HG03442 (cell line): ENCODE data around the gene UPK3BL1.
A peak's percentile ranks its signal among the peaks of the same experiment; 100 is the strongest.
"Not testable (repeated sequence)": the region's sequence is repeated elsewhere in the genome, so short reads cannot be mapped to it uniquely, and the experiment has no call there.

Experiments
- ATAC-seq: cut with Tn5 transposase; IDR thresholded peaks from one replicate; pipeline ENCODE4 v1.9.1; 2021; ENCODE audit warnings: mild to moderate bottlenecking, moderate library complexity; ENCODE audit not compliant: unreplicated experiment

Gene UPK3BL1

DNA sequence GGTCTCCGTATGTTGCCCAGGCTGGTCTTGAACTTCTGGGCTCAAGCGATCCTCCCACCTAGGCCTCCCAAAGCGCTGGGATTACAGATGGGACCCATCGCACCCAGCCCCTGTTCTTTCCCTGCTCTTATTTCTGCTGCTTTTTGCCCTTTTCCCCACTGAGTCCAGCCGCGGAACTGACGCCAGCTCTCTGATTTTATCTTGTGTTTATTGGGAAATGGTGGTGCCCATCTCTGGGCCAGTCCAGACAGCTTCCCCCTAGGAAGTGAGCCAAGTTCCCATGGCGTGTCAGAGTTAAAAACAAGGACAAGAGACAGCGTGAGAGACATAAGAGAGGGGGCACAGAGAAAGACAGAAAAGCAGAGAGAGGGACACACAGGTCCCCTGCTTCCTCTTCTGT, 12.0 kb downstream of the UPK3BL1 start:
- ATAC-seq: not testable (repeated sequence)

DNA sequence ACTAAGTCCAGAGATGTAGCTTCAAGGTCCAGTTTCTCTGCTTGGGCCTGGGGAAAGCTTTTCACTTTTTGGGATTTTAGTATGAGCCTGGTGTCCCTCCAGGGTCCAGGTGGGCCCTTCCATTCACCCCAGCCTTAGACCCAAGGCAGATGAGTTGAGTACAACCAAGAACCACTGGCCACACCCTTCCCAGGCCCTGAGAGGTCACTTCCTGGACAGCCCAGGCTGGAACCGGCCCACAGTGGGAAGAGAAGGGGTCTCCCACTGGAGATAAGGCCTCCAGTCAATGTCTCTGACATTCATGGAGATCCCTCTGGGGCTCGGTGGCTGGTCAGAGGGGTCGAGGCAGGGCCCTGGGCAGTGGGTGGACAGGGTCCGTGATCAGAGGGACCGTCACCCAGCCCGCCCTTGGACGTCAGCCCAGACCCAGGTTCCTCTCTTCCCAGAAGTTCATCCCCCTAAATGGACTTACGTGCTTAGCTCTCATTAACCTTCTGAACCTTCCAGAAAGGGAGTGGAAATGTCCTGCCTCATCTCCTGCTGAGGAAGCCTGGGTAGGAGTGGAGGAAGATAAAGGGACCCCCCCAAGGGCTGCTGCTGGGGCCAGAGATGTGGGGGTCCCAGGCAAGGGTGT, 15.2 kb downstream of the UPK3BL1 start:
- not testable (repeated sequence) for ATAC-seq

DNA sequence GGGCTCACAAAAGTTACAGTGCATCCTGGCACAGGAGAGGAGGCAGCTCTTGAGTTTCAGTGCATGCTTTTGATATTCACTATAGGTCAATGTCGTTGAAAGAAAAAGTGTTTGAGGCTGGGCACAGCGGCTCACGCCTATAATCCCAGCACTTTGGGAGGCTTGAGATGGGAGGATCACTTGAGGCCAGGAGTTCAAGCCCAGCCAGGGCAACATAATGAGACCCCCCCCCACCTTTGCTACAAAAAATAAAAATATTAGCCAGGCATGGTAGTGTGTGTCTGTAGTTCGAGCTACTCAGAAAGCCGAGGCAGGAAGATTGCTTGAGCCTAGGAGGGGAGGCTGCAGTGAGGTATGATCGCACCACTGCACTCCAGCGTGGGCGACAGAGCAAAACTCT, 24.5 kb downstream of the UPK3BL1 start:
- ATAC-seq: not testable (repeated sequence)

DNA sequence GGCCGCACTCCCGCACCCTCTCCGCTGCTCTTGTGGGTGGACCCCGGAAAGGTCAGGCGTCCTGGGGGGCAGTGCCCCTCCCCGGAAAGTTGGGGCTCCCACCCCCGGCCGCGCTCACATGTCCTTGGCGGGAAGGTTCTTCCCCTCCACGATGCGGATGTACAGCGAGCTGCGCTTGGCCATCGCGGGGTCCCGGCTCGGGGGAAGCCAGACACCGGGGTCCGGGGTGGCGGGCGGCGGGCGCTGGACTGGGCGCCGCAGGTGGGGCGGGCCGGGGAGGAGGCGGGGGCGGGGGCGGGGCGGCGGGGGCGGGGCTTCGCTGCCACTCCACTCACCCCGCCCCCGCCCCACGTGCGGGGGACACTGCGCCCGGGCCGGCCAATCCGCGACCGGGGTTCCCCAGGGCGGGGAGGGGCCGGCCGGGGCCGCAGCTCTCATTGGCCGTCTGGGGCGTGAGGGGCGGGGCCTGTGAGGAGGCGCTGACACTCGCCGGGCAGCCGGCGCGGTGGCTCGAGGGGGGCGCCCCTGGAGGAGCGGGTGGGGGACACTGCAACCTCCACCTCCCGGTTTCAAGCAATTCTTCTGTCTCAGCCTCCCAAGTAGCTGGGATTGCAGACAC, 26.0 kb downstream of the UPK3BL1 start, which contains the start of gene RASA4:
Gene RASA4 (minus strand): TSS at position 250 of the 619 bp plus-strand sequence. CDS start 67 bp downstream, at position 183.
- peak; percentile 59 for ATAC-seq

DNA sequence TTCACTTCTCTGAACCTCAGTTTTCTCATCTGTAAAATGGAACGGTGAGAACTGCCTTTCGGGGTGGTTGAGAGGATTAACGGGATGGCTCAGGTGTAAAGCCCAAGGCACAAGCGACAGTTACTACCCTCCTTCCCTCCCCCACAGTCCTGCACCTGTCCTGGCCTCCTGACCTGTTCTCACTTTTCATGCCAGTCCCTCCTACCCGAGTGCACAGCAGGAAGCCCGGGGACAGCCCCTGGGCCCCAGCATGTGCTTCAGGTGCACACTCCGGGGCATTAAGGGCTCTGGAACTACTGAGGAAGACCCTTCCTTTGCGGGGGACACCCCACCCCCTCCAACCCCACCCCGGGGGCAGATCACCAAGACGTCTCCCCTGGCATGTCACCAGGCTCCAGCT, 26.7 kb downstream of the UPK3BL1 start:
- ATAC-seq: not testable (repeated sequence)

DNA sequence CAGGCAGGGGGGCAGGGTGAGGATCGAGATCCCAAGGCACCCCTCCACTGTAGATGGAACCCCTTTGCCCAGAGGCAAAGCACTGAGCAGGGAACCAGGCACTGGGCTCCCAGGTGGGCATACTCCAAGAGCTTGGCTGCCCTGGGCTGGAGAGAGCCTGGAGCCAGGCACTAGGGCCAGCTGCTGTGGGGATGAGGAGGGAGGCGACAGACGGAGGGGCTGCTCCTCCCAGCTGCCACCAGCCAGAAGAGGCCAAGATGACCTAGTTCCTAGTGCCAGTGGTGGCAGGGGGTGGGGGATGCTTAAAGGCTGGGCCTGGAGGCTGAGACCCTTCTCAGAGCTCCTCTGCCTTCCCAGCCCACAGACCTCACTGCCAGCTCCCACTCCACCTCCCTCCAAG, 27.7 kb downstream of the UPK3BL1 start:
- ATAC-seq: not testable (repeated sequence)

DNA sequence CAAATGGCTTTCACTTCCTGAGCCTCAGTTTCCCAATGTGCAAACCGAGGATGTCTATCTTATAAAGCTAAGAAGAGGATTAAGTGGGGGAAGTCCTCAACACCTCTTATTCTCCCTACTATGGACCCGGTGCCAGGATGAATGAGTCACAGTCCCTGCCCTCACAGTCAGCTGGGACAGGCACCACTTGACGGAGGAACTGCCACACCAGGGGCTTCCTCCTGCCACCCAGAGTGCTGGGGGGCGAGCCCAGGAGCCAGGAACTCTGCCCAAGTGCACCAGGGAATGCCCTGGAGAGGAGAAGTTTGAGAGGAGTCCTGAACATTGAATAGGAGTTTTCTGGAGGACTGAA, 28.3 kb downstream of the UPK3BL1 start:
- peak; percentile 21 for ATAC-seq

DNA sequence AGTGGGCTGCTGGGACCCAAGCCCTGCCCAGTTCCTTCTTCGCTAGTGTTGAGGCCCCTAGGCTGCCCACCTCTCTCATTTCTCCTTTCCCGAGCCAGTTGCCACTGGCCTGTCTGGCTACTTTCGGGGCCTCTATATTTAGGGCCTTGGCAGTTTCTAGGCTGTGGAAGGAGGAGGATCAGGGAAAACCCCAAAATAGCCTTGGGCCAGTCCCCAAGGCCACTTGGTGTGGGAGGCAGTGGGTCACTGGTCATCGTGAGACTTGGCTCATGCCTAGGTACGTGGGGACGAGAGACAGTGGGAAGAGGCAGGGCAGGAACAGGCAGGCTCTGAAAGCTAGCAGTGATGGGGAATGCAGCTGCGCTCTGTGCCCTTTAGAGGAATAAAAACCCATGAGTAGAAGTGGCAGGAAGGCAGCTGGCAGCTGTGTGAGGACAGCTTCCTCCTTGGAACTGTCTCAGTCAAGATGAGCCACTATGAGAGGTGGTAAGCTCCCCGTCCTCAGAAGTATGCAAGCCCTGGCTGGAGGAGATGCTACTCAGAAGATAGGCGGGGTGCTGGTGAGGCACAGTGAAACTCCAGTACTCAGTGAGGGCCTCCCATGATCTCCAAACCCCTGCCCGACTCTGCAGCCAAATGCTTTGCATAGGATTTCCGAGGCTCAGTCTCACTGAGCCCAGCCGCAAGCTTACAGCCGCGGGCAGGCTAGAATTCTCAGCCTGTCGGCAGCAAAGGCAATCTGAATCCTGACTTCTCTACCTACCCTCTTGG, 28.8 kb downstream of the UPK3BL1 start:
- peak; percentile 68 for ATAC-seq

DNA sequence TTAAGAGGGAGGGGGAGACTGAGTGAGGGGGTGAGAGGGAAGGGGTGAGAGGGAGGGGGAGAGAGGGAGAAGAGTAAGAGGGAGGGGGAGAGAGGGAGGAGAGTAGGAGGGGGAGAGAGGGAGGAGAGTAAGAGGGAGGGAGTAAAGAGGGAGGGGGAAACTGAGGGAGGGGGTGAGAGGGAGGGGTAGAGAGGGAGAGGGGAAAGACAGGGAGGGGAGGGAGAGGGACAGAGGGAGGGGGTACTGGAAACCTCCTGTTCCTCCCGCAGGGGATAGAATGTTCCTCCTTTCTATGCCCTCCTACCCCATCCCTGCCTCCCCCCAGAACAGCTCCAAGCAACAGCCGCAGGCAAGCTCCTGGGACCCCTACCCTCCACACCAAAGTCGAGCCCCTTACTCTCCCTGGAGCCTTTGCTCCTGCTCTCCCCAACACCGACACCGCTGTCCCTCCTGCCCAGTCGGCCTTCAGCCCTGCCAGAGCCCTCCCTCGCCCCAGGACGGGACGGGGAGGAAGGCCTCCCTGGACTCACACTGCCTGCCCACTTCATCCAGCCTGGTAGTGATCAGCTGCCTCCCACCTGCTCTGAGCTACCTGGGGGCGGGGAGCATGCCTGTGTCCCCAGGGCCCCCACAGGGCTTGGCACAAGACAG, 30.8 kb downstream of the UPK3BL1 start:
- not testable (repeated sequence) for ATAC-seq

DNA sequence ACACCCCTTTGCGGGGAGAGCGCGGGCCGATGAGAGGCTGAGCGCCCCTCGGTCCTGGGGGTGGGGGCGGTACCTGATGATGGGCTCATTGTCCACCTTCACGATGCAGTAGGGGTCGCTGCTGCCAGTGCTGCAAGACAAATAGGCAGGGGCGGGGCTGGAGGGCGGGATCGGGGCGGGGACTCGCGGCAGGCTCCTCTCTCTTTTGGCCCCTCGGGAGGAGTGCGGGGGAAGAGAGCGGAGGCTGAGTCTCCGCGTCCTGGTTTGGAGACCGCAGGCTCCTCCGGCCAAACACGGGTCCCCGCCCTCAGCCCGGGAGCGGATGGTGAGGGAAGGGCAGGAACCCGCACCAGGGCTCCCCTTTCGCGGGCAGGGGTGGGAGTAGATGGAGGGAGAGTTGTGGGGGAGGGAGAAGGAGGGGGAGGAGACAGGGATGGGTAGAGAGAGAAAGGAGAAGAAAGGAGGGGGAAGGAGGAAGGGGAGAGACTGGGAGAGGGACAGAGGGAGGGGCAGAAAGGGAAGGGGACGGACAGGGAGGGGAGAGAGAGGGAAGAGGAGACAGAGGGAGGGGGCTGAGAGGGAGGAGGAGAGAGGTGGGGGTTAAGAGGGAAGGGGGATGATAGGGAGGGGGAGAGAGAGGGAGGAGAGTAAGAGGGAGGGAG, 31.4 kb downstream of the UPK3BL1 start:
- ATAC-seq: peak; percentile 35

DNA sequence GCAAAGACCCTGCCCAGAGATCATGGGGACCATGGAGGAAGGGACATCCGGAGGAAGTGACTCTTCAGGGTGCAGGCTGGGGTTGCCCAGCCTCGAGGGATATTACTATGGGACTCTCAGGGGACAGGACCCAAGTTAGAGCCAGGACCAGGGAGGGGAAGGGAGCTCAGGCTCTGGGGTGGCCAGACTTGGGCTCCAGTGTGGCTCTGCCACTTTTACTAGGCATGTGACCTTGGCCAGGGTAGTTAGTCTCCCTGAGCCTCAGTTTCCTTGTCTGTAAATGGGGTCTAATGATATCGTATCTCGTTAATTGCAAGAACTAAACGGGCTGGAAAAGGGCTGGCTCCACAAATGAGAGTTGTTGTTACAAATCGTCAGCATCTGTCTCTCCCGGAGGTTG, 32.1 kb downstream of the UPK3BL1 start:
- not testable (repeated sequence) for ATAC-seq

DNA sequence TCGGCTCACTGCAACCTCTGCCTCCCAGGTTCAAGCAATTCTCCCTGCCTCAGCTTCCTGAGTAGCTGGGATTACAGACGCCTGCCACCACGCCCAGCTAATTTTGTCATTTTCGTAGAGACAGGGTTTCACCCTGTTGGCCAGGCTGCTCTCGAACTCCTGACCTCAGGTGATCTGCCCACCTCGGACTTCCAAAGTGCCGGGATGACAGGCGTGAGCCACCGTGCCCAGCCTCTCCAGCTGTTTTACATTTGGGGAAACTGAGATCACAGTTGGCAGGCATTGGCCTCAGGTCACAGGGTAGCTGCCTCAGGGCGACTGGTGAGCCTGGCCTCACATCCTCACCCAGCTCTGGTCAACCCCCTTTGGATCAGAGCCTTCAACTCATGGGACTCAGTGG, 32.9 kb downstream of the UPK3BL1 start:
- not testable (repeated sequence) for ATAC-seq

DNA sequence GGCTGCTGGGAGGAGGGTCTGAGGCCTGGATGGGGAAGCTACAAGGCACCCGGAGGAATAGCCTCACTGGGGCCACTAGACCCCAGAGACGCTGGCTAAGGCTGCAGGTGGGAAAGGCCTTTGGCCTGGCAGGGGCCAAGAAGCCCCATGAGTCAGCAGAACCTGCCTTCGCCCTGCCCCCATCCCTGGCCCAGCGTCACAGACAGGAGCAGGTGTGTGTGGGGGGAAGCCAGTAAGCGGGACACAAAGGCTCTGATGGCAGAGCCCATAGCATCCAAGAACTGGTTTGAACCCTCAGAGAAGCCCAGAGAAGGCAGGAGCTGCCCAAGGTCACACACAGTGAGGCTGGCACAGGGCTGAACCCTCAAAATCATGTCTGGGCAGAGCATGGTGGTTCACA, 35.7 kb downstream of the UPK3BL1 start:
- ATAC-seq: not testable (repeated sequence)

DNA sequence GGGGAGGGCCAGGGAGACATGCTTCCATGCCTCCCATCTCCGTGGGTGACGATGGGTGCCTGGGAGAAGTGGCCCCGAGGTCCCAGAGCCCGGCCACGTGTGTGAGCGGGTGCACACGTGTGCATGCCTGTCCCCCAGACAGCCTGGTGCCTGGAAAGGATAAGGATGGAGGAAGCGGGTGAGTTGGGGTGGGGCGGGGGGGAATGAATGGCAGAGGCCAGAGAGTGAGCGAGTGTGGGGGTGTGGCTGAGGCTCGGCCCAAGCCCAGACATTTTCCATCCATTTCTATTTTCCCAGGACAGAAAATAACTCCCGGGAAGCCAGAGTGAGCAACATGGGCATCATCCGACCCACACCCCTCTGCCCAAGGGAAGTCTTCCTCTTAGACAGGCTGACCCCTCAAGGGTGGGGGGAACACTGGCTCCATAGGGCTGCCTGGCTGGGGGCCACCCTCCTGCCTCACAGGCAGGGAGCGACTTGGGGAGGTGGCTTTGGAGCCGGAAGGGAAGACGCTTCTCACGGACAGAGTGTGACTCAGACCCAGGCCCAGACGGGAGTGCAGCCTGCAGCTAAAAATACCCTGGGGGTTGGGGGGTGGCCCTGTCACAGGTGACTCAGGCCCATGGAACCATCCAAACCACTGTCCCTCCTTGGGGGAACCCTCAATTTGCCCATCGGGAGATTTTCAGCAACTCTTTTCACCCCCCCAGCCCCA, 38.0 kb downstream of the UPK3BL1 start:
- not testable (repeated sequence) for ATAC-seq

DNA sequence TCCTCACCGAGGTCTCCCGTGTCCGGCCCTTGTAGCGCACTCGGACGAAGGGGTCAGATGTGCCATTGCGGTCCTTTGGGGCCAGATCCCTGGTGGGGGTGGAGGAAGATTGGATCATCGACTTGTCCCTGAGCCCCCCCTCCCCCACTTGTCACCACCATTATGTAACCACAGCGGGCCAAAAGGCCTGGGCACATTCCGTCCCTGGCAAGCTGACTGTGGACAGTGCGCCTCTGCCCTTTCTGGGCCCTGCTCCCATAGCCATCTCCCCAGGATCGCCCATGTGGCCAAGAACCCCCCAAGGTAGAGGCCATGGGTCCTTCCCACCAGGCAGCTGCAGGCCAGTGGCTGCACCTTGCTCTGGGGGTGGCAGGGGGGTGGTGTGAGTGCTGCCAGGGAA, 40.3 kb downstream of the UPK3BL1 start:
- ATAC-seq: not testable (repeated sequence)

DNA sequence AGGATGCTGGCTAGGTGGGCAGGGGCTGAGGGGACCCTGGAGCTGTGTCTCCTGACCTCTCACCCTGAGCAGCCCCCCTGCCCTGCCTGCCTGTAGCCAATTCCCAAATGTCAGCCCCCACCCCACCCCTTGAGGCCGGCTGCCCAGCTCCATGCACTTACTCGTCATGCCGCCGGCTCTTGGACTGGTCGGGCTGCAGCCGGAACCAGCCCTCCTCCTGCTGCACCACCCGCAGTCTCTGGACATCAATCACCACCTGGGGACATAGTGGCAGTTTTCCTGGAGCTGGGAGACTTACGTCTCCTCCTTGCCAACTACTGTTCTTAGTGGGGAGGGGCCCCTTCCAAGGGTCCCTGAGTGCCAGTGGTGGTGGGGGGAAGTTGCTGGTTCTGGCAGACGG, 42.9 kb downstream of the UPK3BL1 start:
- not testable (repeated sequence) for ATAC-seq

DNA sequence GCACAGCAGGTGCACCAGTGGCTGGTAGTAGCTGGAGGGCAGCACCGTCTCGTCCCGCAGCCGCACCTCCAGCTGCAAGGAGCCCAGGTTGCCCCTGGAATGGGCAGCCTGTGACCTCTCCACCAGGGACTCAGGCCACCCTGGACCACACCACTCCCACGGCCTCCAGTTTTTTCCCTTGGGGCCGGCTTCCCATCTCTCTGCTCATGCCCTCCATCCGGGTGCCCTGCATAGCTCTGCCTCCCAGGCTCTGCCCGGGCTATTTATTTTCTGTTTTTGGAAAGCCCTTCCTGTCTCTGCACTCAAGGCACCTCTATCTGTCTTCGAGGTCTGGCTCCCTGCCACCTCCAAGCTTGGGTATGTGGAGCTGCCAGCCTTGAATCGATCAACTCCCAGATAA, 46.6 kb downstream of the UPK3BL1 start:
- ATAC-seq: not testable (repeated sequence)

DNA sequence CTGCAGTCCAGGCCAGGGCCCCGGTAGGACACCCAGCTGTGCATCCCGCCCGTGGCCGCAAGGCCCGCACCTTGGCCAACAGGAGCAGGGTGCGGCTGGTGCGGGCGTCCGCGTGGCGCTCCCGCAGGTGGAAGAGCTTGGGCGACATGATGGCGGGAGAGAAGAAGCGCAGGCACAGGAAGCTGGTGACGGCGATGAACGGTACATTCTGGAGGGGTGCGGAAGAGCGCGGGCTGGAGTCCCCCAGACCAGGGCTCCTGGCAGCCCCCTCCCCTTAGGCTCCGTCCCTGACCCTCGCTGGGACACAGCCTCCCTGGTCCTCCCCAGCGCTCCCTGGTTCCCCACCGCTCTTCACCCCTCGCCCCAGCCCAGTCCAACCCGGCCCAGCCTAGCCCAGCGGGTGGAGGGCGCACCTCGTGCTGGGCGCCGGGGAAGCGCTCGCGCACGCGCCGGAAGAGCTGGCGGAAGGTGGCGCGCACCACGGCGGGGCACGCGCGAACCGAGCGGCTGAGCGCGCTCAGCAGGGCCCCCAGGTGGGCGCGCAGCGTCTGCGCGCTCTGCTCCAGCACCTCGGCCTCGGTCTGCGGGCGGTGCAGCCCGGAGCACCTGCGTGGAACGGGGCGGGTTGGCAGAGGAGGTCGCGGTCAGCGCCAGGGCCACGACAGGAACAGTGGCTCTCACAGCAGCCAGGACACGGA, 48.8 kb downstream of the UPK3BL1 start:
- peak; percentile 49 for ATAC-seq

DNA sequence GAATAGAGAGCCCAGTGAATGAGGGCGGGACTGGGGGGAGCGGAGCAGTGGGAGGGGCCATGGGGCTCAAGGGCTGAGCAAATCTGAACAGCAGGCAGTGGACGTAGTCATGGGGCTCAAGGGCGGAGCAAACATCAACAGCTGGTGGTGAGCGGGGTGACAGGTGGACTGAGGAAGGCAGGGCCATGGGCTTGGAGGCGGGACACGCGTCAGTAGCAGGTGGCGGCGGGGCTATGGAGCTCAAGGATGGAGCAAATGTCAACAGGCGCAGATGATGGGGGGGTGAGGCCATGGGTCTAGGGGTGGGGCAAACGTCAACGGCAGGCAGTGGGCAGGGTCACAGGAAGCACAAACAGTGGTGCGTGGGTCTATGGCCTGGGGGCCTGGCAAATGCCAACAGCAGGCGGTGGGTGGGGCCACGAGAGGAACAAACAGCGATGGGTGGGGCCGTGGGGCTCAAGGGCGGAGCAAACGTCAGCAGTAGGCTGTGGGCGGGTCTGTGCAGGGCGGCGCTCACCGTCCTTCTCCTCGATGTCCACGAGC, 50.0 kb downstream of the UPK3BL1 start:
- peak; percentile 54 for ATAC-seq
